Nephron (organoid): ENCODE measurements around the gene ABCC6.
"Not testable (repeated sequence)": the region's sequence is repeated elsewhere in the genome, so short reads cannot be mapped to it uniquely, and the experiment has no call there.

Source experiments
- H3K27ac Mint-ChIP-seq, 3 experiments: 2 replicates each; pipeline ENCODE4 v1.8.0; 2020; ENCODE audit warnings: mixed read lengths in 3 of 3, mild to moderate bottlenecking in 2 of 3, moderate library complexity in 1 of 3
- H3K27me3 Mint-ChIP-seq: 2 replicates; pipeline ENCODE4 v1.8.0; 2021; ENCODE audit warnings: low read depth, mild to moderate bottlenecking, moderate library complexity, mixed read lengths
- H3K36me3 Mint-ChIP-seq: 2 replicates; pipeline ENCODE4 v1.8.0; 2020; ENCODE audit warnings: low read depth, mixed read lengths
- H3K4me1 Mint-ChIP-seq: 2 replicates; pipeline ENCODE4 v1.8.0; 2020; ENCODE audit warnings: mixed read lengths
- H3K4me3 Mint-ChIP-seq, 3 experiments: 2 replicates each; pipeline ENCODE4 v1.8.0; 2020; ENCODE audit warnings: mild to moderate bottlenecking in 3 of 3, mixed read lengths in 3 of 3, moderate library complexity in 2 of 3
- H3K9me3 Mint-ChIP-seq: 2 replicates; pipeline ENCODE4 v1.8.0; 2020; ENCODE audit warnings: mixed read lengths
- CTCF ChIP-seq, 3 experiments: fragments of 200-600 bp; sonication (generic); IDR thresholded peaks; one replicate each; pipeline ENCODE4 v1.5.0; 2021; ENCODE audit warnings: antibody characterized with exemption in 3 of 3; ENCODE audit not compliant: unreplicated experiment in 3 of 3

ABCC6 gene

DNA sequence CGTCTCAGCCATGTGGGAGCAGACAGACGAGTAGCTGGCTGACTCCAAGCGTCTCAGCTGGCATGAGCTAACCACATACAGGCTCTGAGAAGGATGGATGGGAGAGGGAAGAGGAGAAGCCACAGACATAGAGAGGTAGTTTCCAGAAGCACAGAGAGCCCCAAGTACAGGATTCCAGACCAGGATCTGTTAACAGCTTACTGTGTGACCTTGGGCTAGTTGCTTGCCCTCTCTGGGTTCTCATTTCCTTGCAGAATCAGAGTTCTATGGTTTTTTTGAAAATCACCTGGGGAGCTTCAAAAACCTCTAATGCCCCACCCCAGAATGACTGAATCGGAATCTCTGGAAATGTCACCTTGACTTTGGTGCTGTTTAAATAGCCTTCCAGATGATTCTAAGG, 60.2 kb downstream of the ABCC6 start:
- Mint-ChIP-seq H3K9me3 (peaks cover 27% of the 10 kb centered on the region), H3K4me3 (no peak overlapping the region), H3K4me1 (no peaks in the 10 kb centered on the region), H3K27ac (no peak overlapping the region), H3K27me3 (no peaks in the 10 kb centered on the region), H3K36me3 (peaks cover 41% of the 10 kb centered on the region)
- TF ChIP-seq CTCF (IDR thresholded peaks at IDR 0.05; ENCODE audit: unreplicated experiment in 3 of 3), result no peak

DNA sequence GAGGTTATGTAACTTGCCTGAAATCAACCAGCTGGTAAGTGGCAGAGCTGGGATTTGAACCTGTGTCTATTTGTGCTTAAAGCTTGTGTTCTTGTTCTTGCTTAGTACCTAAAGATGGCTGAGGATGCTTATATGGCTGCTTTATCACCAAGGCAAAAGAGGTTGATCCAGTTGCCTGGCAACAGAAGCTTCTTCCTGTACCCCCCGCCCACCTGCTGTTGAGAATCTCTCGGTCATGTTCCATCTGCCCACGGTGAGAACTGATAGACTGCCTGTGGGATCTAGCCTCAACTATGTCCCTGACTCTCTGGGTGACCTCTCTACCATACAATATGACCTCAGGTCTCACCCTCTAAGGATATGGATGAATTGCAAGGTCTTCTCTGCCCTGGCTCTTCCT, 60.7 kb downstream of the ABCC6 start:
- TF ChIP-seq CTCF (IDR thresholded peaks at IDR 0.05; ENCODE audit: unreplicated experiment in 3 of 3), result no peak
- H3K27me3 Mint-ChIP-seq, result no peaks in the 10 kb centered on the region
- H3K9me3 Mint-ChIP-seq, result peaks cover 29% of the 10 kb centered on the region

DNA sequence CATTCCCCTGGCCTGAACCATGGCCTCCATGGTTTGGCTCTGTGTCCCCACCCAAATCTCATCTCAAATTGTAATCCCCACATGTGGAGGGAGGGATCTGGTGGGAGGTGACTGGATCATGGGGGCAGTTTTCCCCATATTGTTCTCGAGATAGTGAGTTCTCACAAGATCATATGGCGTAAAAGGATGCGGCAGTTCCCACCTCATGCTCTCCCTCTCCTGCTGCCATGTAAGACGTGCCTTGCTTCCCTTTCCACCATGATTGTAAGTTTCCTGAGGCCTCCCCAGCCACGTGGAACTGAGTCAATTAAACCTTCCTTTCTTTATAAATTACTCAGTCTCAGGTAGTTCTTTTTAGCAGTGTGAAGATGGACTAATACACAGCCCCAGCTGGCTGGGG, 61.5 kb downstream of the ABCC6 start:
- H3K27ac Mint-ChIP-seq, H3K27me3 Mint-ChIP-seq, H3K4me3 Mint-ChIP-seq, H3K4me1 Mint-ChIP-seq: not testable (repeated sequence)
- H3K9me3 Mint-ChIP-seq, result peaks cover 36% of the 10 kb centered on the region
- H3K36me3 Mint-ChIP-seq, result peaks cover 47% of the 10 kb centered on the region

More for the DNA sequence above, 60.7 kb downstream of the ABCC6 start:
- Mint-ChIP-seq H3K4me1 (no peaks in the 10 kb centered on the region), H3K27ac (no peak overlapping the region), H3K4me3 (no peak overlapping the region), H3K36me3 (peaks cover 42% of the 10 kb centered on the region)

GRCh38 chr16:16161319-16161718, 62.0 kb downstream of the ABCC6 start:
- Mint-ChIP-seq H3K9me3 (peaks cover 39% of the 10 kb centered on the region), H3K27ac (no peak overlapping the region), H3K4me3 (no peak overlapping the region), H3K4me1 (no peaks in the 10 kb centered on the region), H3K36me3 (peaks cover 49% of the 10 kb centered on the region), H3K27me3 (no peaks in the 10 kb centered on the region)
- TF ChIP-seq CTCF (IDR thresholded peaks at IDR 0.05; ENCODE audit: unreplicated experiment in 3 of 3), result no peak

- Mint-ChIP-seq H3K4me3 (no peak overlapping the region), H3K4me1 (no peaks in the 10 kb centered on the region), H3K27ac (no peak overlapping the region), H3K9me3 (peaks cover 42% of the 10 kb centered on the region), H3K27me3 (peaks cover 4% of the 10 kb centered on the region), H3K36me3 (peaks cover 57% of the 10 kb centered on the region)
- TF ChIP-seq CTCF (IDR thresholded peaks at IDR 0.05; ENCODE audit: unreplicated experiment in 3 of 3), result no peak
These were observed 63.6 kb downstream of the ABCC6 start for GRCh38 chr16:16159662-16160061.

DNA sequence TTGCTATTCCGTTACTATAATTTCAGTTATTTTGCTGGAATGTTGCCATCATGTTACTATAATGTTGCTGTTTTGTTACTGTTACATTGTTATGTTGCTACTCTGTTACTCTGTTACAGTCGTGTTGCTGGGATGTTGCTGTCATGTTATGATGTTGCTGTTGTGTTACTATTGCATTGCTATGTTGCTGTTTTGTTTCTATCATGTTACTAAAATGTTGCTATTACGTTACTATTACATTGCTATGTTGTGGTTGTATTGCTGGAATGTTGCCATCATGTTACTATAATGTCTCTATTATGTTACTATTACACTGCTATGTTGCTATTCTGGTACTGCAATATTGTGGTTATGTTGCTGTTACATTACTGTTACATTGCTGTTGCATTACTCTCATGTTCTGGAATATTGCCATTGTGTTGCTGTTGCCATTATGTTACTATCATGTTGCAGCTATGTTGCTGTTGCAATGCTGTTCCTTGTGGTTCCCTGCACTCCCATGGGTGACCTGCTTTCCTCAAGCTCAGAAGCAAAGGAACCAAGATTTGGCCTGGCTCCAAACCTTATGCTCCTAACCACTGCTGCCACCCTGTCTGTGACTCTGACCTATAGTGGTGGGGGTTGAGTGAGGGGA, 64.4 kb downstream of the ABCC6 start:
- no peaks in the 10 kb centered on the region for H3K4me1 Mint-ChIP-seq
- no peak overlapping the region for H3K27ac Mint-ChIP-seq
- H3K9me3 Mint-ChIP-seq, result peaks cover 42% of the 10 kb centered on the region
- peaks cover 4% of the 10 kb centered on the region for H3K27me3 Mint-ChIP-seq
- peaks cover 52% of the 10 kb centered on the region for H3K36me3 Mint-ChIP-seq
- H3K4me3 Mint-ChIP-seq, result no peak overlapping the region
- no peak for TF ChIP-seq CTCF (IDR thresholded peaks at IDR 0.05; ENCODE audit: unreplicated experiment in 3 of 3)
